Fibroblast of skin of back (primary cell): ENCODE measurements around the gene THBS3.
A peak's percentile ranks its signal among the peaks of the same experiment; 100 is the strongest.
"Not testable (repeated sequence)": the region's sequence is repeated elsewhere in the genome, so short reads cannot be mapped to it uniquely, and the experiment has no call there.

Experiments used
- DNase-seq: peaks from one replicate; pipeline ENCODE4 v3.0.0-alpha.2; 2013

THBS3 gene

DNA sequence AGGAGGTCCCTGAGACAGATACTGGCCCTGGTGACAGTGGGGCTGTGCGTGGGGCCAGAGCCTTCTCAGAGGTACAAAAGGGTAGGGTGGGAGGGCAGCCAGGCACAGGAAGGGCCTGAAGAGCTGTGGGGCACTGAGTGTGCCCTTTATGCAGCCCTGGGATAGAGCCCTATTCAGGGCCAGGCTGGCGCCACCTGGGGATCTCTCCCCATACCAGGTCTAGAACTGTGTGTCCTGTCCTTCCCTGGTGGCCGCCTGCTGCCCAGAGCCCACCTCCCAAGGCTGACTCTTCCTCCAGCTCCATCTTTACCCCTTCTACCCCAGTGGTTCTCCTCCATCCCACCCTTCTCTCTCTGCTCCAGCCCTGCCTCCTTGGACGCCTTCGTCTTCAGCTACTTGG lies 25.8 kb upstream of the THBS3 start:
- not testable (repeated sequence) for DNase-seq

GRCh38 chr1:155232001-155232978 lies 24.6 kb upstream of the THBS3 start:
- DNase-seq: peak; percentile 63

GRCh38 chr1:155231302-155231701 lies 23.6 kb upstream of the THBS3 start:
- DNase-seq: not testable (repeated sequence)

DNA sequence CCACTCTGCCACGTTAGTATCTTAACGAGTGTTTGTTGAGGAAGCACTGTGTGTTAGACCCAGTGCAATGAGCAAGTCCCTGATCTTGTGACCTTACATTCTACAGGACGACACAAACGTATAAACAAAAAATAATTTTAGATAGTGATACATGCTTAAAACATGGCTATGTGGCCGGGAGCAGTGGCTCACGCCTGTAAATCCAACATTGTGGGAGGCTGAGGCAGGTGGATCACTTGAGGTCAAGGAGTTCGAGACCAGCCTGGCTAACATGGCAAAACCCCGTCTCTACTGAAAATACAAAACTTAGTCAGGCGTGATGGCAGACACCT lies 20.4 kb upstream of the THBS3 start:
- no peak for DNase-seq

DNA sequence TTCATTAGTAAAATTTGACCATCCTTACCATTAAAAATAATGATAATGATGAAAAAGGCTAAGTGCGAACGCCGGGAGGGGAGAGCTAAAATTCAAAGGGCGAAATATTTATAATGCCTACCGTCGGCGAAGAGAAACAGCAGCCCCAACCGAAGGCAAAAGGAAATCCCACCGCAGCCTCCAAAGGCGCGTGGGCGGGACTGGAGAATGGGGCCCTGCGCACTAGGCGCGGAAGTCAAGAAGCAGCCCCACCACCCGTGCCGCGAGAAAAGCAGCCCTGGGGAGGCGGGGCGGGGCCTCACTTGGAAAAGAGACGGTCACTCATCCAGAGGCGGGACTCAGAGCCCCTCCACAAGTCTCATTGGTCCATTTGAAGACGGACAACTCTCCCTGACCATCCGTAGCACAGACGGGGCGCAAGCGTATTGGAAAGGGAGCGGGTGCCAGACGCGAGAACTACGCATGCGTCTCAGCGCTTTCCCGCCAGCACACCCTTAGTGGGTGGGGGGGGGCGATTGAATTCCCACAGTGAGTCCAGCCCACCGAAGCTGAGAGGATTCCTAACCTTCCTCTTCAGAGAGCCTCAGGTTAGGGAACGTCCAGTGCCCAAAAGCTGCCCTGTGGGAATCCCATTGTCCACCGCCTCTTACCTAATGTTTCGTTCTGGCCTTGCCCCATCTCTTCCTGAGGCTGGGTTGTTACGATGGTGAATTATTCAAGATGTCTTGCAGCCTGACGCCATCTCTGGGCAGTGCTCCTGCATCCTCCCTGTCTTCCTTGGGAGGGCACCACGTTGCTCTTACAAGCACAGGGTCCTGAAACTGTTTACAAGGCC lies 19.8 kb upstream of the THBS3 start:
- DNase-seq: peak; percentile 99

GRCh38 chr1:155226910-155227260 lies 19.2 kb upstream of the THBS3 start:
- DNase-seq: peak; percentile 57

DNA sequence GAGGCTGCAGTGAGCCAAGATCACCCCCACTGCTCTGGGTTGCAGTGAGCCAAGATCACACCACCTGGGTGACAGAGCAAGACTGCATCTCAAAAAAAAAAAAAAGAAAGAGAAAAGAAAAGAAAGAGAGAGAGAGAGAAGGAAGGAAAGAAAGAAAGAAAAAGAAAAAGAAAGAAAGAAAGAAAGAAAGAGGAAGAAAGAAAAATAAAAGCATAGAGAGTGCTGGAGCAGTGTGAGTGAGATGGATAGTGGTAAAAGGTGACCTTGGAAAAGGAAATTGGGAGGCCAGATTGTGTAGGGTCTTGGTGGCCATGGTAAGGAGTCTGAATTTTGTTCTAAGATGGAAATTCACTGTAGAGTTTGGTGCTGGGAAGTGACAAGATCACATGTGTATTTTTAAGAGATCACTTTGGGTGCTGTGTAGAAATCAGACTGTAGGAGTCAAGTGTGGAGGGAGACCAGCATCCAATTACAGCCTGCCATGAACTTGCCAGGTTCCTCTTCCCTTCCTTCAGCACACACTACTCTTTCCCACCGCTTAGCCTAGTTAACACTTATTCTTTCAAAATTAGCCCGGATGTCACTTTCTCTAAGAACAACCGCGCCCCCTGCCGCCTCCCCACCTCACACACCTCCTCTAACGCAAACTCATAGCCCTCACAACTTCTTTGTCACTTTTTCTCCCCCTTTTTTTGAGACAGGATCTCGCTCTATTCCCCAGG lies 18.7 kb upstream of the THBS3 start:
- peak; percentile 84 for DNase-seq

- not testable (repeated sequence) for DNase-seq
These were observed 17.7 kb upstream of the THBS3 start for GRCh38 chr1:155225404-155225759.

DNA sequence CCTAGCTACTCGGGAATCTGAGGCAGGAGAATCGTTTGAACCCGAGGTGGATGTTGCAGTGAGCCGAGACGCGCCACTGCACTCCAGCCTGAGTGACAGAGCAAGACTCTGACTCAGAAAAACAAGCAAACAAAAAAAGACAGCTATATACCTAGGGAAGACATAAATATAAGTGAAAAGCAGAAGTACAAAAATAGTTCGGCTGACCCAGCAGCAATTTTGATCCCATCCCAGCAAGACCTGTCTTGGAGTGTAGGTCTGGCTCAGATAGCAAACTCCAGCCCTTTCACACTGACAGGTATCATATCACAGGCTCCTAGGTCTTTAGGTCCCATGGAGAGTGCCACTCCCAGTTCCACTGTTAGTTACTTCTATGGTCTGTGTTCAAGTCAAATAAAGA lies 15.3 kb upstream of the THBS3 start:
- DNase-seq: no peak

DNA sequence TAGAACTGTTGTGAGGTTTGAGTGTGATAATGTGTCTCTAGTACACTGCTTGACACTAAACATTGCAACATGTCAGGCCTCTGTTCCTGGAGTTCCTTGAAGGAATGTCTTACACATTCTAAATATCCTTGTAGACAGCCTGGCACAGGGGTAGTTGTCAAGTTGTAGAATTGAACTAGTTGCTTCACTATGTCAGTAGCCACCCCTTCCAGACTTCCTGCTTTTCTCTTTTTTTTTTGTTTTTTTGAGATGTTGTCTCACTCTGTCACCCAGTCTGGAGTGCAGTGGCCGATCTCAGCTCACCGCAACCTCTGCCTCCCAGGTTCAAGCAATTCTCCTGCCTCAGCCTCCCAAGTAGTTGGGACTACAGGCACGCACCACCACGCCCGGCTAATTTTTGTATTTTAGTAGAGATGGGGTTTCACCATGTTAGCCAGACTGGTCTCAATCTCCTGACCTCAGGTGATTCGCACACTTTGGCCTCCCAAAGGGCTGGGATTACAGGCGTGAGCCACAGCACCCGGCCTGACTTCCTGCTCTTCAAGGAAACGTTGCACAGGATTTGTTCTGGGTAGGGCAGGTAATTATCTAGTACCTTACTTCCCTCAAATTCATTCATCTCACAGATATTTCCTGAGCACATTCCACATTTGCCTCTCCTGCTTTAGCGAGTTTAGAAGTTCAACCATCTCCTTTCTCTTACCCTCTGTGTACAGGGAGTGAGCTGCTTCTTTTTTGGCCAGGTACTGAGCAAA lies 12.7 kb upstream of the THBS3 start:
- not testable (repeated sequence) for DNase-seq

GRCh38 chr1:155219592-155220031 lies 11.9 kb upstream of the THBS3 start:
- no peak for DNase-seq

GRCh38 chr1:155218854-155219591 lies 11.3 kb upstream of the THBS3 start:
- DNase-seq: peak; percentile 69

DNA sequence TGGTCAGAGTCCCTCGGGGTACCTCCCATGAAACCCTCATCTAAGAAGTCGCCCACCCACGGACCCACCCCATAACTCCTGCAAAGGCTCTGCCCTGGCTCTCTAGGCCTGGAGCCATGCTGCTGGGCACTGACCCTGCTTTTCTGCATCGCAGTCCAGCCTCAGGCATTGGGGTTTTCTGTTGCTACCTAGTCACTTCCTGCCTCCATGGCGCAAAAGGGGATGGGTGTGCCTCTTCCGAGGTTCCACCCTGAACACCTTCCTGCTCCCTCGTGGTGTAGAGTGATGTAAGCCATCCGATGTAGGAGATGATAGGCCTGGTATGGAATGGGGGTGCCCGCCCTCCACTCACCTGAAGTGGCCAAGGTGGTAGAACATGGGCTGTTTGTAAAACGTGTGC lies 7.0 kb upstream of the THBS3 start:
- not testable (repeated sequence) for DNase-seq

GRCh38 chr1:155212051-155212440 lies 4.3 kb upstream of the THBS3 start:
- not testable (repeated sequence) for DNase-seq

GRCh38 chr1:155211381-155212050 lies 3.8 kb upstream of the THBS3 start:
- DNase-seq: not testable (repeated sequence)

GRCh38 chr1:155210314-155211104 lies 2.8 kb upstream of the THBS3 start:
- DNase-seq: no peak

- DNase-seq: no peak
These were observed 1.6 kb upstream of the THBS3 start for GRCh38 chr1:155209312-155209721.

DNA sequence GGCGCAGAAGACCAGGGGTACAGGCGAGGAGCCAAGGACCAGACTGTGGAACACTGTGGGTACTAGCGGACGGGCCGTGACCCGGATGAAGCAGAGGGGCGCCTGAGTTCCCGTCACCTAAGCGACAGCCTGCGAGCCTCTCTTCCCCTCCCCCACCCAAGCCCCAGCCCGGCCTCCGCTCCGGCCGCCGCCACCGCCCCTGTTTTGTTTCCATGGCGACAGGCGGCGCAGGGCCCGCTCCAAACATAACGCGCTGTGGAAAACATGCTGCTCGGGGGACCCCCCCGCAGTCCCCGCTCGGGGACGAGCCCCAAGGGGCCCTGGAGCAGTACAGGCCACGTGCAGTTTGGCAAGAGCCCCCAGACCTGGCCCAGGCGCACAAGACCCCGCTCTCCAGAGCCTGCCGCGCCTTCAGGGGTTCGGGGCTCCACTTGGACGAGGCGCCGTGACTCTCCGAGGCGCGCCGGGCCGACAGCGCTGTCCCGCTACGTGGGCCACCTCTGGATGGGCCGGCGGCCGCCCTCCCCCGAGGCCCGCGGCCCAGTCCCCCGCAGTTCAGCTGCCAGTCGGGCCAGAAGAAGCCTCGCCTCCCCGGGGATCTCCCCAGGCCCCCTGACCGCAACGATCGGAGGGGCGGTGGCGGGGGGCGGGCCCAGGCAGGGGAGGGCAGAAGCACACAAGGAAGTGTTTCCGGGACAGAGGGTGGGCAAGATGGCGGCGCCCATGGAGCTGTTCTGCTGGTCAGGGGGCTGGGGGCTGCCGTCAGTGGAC lies 1.0 kb upstream of the THBS3 start, which contains the start of gene MTX1:
Gene MTX1, plus strand, starts transcription at position 155 of the 771 bp plus-strand sequence. Its CDS starts 110 bp downstream, at position 265.
- peak; percentile 87 for DNase-seq
